ENCODE data around the gene TRMT44.

DNA sequence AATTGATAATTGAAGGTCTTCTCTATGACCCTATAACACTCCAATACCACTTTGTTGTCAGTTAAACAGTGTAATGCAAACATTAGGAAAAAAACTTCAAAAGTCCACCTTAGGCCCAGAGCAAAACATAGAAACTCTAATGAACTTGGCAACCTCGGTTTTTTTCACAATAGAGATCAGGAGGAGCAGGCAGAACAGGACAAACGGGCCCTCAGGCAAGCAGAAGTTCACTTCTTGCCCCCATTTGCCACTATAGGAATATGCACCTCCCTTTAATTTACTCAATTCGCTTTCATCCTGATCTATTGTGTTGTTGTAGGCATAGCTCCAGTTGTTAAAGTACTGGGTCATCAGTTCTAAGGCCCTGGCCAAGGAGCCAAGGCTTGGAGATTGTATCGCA is 18.2 kb upstream of the TRMT44 start:
- TF ChIP-seq MTA3 (CRISPR knock-in tag; IDR thresholded peaks at IDR 0.05) (no peak), ESRRA (CRISPR knock-in tag; IDR thresholded peaks at IDR 0.05; ENCODE audit: low read depth) (no peak), KDM3A (CRISPR knock-in tag; IDR thresholded peaks at IDR 0.05; ENCODE audit: low read depth) (no peak), MED1 (CRISPR knock-in tag; IDR thresholded peaks at IDR 0.05) (no peak), POLR2G (IDR thresholded peaks at IDR 0.05; ENCODE audit: low read depth, low read length) (no peak), DNMT3B (CRISPR knock-in tag; conservative IDR thresholded peaks at IDR 0.05) (no peak), POLR2A (IDR thresholded peaks at IDR 0.05; ENCODE audit: insufficient read depth in 1 of 2, low read depth in 2 of 2, low read length in 2 of 2) (no peak), ZC3H13 (CRISPR knock-in tag; IDR thresholded peaks at IDR 0.05) (no peak)
- TF ChIP-seq, protein P1, sequence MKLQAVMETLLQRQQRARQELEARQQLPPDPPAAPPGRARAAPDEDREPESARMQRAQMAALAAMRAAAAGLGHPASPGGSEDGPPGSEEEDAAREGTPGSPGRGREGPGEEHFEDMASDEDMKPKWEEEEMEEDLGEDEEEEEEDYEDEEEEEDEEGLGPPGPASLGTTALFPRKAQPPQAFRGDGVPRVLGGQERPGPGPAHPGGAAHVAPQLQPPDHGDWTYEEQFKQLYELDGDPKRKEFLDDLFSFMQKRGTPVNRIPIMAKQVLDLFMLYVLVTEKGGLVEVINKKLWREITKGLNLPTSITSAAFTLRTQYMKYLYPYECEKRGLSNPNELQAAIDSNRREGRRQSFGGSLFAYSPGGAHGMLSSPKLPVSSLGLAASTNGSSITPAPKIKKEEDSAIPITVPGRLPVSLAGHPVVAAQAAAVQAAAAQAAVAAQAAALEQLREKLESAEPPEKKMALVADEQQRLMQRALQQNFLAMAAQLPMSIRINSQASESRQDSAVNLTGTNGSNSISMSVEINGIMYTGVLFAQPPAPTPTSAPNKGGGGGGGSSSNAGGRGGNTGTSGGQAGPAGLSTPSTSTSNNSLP (IDR thresholded peaks at IDR 0.05; ENCODE audit: low read depth, low read length) = no peak
- TF ChIP-seq, protein P2, sequence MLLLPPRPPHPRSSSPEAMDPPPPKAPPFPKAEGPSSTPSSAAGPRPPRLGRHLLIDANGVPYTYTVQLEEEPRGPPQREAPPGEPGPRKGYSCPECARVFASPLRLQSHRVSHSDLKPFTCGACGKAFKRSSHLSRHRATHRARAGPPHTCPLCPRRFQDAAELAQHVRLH (CRISPR knock-in tag; IDR thresholded peaks at IDR 0.05; ENCODE audit: borderline replicate concordance, low read depth) = no peak
- TF ChIP-seq, protein P3, sequence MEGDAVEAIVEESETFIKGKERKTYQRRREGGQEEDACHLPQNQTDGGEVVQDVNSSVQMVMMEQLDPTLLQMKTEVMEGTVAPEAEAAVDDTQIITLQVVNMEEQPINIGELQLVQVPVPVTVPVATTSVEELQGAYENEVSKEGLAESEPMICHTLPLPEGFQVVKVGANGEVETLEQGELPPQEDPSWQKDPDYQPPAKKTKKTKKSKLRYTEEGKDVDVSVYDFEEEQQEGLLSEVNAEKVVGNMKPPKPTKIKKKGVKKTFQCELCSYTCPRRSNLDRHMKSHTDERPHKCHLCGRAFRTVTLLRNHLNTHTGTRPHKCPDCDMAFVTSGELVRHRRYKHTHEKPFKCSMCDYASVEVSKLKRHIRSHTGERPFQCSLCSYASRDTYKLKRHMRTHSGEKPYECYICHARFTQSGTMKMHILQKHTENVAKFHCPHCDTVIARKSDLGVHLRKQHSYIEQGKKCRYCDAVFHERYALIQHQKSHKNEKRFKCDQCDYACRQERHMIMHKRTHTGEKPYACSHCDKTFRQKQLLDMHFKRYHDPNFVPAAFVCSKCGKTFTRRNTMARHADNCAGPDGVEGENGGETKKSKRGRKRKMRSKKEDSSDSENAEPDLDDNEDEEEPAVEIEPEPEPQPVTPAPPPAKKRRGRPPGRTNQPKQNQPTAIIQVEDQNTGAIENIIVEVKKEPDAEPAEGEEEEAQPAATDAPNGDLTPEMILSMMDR (CRISPR knock-in tag; IDR thresholded peaks at IDR 0.05) = no peak
- TF ChIP-seq, protein P4, sequence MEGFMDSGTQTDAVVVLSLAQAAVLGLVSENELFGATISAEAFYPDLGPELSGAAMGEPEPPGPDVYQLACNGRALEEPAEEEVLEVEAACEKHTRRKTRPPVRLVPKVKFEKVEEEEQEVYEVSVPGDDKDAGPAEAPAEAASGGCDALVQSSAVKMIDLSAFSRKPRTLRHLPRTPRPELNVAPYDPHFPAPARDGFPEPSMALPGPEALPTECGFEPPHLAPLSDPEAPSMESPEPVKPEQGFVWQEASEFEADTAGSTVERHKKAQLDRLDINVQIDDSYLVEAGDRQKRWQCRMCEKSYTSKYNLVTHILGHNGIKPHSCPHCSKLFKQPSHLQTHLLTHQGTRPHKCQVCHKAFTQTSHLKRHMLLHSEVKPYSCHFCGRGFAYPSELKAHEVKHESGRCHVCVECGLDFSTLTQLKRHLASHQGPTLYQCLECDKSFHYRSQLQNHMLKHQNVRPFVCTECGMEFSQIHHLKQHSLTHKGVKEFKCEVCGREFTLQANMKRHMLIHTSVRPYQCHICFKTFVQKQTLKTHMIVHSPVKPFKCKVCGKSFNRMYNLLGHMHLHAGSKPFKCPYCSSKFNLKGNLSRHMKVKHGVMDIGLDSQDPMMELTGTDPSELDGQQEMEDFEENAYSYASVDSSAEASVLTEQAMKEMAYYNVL (CRISPR knock-in tag; IDR thresholded peaks at IDR 0.05; ENCODE audit: borderline replicate concordance) = no peak
